Mesothelial cell of epicardium (in vitro differentiated cells): ENCODE data around the gene HMHB1. TPM values are rescaled to one million over a fixed set of nuclear protein-coding genes. Genes with fewer than 3 reads are reported as not detected.

ENCODE experiments used
- DNase-seq, 2 experiments: peaks; one replicate each; pipeline ENCODE4 v3.0.0; 2021; ENCODE audit warnings: low spot score in 2 of 2; ENCODE audit not compliant: unreplicated experiment in 2 of 2
- H3K27ac Mint-ChIP-seq: 2 replicates; pipeline ENCODE4 v1.8.0; 2021; ENCODE audit warnings: mixed read lengths
- H3K27me3 Mint-ChIP-seq: 2 replicates; pipeline ENCODE4 v1.8.0; 2021; ENCODE audit warnings: low read depth, mixed read lengths
- H3K36me3 Mint-ChIP-seq: 2 replicates; pipeline ENCODE4 v1.8.0; 2021; ENCODE audit warnings: mixed read lengths
- H3K4me1 Mint-ChIP-seq: 2 replicates; pipeline ENCODE4 v1.8.0; 2021; ENCODE audit warnings: mixed read lengths
- H3K4me3 Mint-ChIP-seq: 2 replicates; pipeline ENCODE4 v1.8.0; 2021; ENCODE audit warnings: mild to moderate bottlenecking, moderate library complexity, mixed read lengths
- H3K9me3 Mint-ChIP-seq: 2 replicates; pipeline ENCODE4 v1.8.0; 2021; ENCODE audit warnings: mixed read lengths
- total RNA-seq: library from RNA; stranded (reverse); gene quantifications from 3 replicates; pipeline ENCODE4 v1.2.1, GENCODE V29; 2021
- TF ChIP-seq, protein P1 (sequence below): fragments of 200-600 bp; sonication (generic); IDR thresholded peaks from one replicate; pipeline ENCODE4 v1.5.0; 2021; ENCODE audit warnings: antibody characterized with exemption; ENCODE audit not compliant: unreplicated experiment

Gene HMHB1
- total RNA-seq, 1 donor from 2014 or later = not detected

- no peaks in the 10 kb centered on the region for H3K27me3 Mint-ChIP-seq
- no peak overlapping the region for H3K27ac Mint-ChIP-seq
- H3K4me1 Mint-ChIP-seq = no peaks in the 10 kb centered on the region
- peaks cover 7% of the 10 kb centered on the region for H3K9me3 Mint-ChIP-seq
- TF ChIP-seq, protein P1, sequence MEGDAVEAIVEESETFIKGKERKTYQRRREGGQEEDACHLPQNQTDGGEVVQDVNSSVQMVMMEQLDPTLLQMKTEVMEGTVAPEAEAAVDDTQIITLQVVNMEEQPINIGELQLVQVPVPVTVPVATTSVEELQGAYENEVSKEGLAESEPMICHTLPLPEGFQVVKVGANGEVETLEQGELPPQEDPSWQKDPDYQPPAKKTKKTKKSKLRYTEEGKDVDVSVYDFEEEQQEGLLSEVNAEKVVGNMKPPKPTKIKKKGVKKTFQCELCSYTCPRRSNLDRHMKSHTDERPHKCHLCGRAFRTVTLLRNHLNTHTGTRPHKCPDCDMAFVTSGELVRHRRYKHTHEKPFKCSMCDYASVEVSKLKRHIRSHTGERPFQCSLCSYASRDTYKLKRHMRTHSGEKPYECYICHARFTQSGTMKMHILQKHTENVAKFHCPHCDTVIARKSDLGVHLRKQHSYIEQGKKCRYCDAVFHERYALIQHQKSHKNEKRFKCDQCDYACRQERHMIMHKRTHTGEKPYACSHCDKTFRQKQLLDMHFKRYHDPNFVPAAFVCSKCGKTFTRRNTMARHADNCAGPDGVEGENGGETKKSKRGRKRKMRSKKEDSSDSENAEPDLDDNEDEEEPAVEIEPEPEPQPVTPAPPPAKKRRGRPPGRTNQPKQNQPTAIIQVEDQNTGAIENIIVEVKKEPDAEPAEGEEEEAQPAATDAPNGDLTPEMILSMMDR = no peak
- peaks cover 2% of the 10 kb centered on the region for H3K36me3 Mint-ChIP-seq
- DNase-seq = no peak
- no peak overlapping the region for H3K4me3 Mint-ChIP-seq
Measured at GRCh38 chr5:143851383-143851782, 39.4 kb downstream of the HMHB1 start.

- H3K4me3 Mint-ChIP-seq = no peak overlapping the region
- DNase-seq = no peak
- H3K4me1 Mint-ChIP-seq = no peaks in the 10 kb centered on the region
- no peaks in the 10 kb centered on the region for H3K9me3 Mint-ChIP-seq
- no peak overlapping the region for H3K27ac Mint-ChIP-seq
- H3K27me3 Mint-ChIP-seq = no peaks in the 10 kb centered on the region
- H3K36me3 Mint-ChIP-seq = peaks cover 1% of the 10 kb centered on the region
- TF ChIP-seq, protein P1 = no peak
Measured at GRCh38 chr5:143860211-143860610, 48.2 kb downstream of the HMHB1 start.

GRCh38 chr5:143862271-143862670, 50.3 kb downstream of the HMHB1 start:
- no peak for DNase-seq
- Mint-ChIP-seq H3K27ac (no peak overlapping the region), H3K4me1 (peaks cover 3% of the 10 kb centered on the region), H3K27me3 (no peaks in the 10 kb centered on the region), H3K36me3 (no peaks in the 10 kb centered on the region), H3K4me3 (no peak overlapping the region), H3K9me3 (no peaks in the 10 kb centered on the region)
- TF ChIP-seq, protein P1 = no peak

GRCh38 chr5:143865426-143866025, 53.6 kb downstream of the HMHB1 start:
- Mint-ChIP-seq H3K9me3 (no peaks in the 10 kb centered on the region), H3K36me3 (no peaks in the 10 kb centered on the region), H3K27me3 (no peaks in the 10 kb centered on the region), H3K4me1 (peaks cover 3% of the 10 kb centered on the region), H3K4me3 (no peak overlapping the region), H3K27ac (no peak overlapping the region)
- DNase-seq = no peak
- TF ChIP-seq, protein P1 = no peak
